Effector memory CD8-positive, alpha-beta T cell (primary cell): ENCODE data around the gene CRYM.

Experiments
- ATAC-seq: fragments of 150-1000 bp; cut with Tn5 transposase; replicated peaks from 2 replicates; pipeline ENCODE4 v1.10.0; 2021; ENCODE audit warnings: mild to moderate bottlenecking, moderate library complexity
- DNase-seq, 3 experiments: peaks; one replicate each; pipeline ENCODE4 v3.0.0; 2021
- H3K27ac Mint-ChIP-seq, 2 donors: one replicate each; pipeline ENCODE4 v1.8.0; 2022; ENCODE audit warnings: mild to moderate bottlenecking in 2 of 2, mixed read lengths in 2 of 2, moderate library complexity in 2 of 2
- H3K27me3 Mint-ChIP-seq, 2 donors: one replicate each; pipeline ENCODE4 v1.8.0; 2022; ENCODE audit warnings: mixed read lengths in 2 of 2
- H3K36me3 Mint-ChIP-seq: one replicate; pipeline ENCODE4 v1.8.0; 2022; ENCODE audit warnings: mild to moderate bottlenecking, moderate library complexity, mixed read lengths; ENCODE audit not compliant: insufficient read depth
- H3K4me1 Mint-ChIP-seq, 2 donors: one replicate each; pipeline ENCODE4 v1.8.0; 2022; ENCODE audit warnings: low read depth in 2 of 2, mixed read lengths in 2 of 2
- H3K4me3 Mint-ChIP-seq, 2 donors: one replicate each; pipeline ENCODE4 v1.8.0; 2022; ENCODE audit warnings: mild to moderate bottlenecking in 2 of 2, mixed read lengths in 2 of 2, moderate library complexity in 2 of 2
- H3K9me3 Mint-ChIP-seq, 2 donors: one replicate each; pipeline ENCODE4 v1.8.0; 2022; ENCODE audit warnings: mixed read lengths in 2 of 2

The CRYM gene

GRCh38 chr16:21223787-21224186 lies 54.3 kb downstream of the CRYM start:
- H3K4me3 Mint-ChIP-seq: no peak overlapping the region
- DNase-seq (no peak), ATAC-seq (no peak)
- H3K36me3 Mint-ChIP-seq: no peaks in the 10 kb centered on the region
- no peak overlapping the region for H3K27ac Mint-ChIP-seq
- peaks cover 72 to 85% of the 10 kb centered on the region in 2 donors for H3K27me3 Mint-ChIP-seq
- H3K9me3 Mint-ChIP-seq: no peaks in the 10 kb centered on the region
- H3K4me1 Mint-ChIP-seq: no peaks in the 10 kb centered on the region

GRCh38 chr16:21222495-21223337 lies 55.4 kb downstream of the CRYM start:
- Mint-ChIP-seq H3K27ac (no peak overlapping the region), H3K36me3 (no peaks in the 10 kb centered on the region), H3K4me1 (no peaks in the 10 kb centered on the region), H3K27me3 (peaks cover 66 to 85% of the 10 kb centered on the region in 2 donors), H3K9me3 (no peaks in the 10 kb centered on the region), H3K4me3 (no peak overlapping the region)
- ATAC-seq: no peak
- no peak for DNase-seq

GRCh38 chr16:21219551-21219950 lies 58.5 kb downstream of the CRYM start:
- Mint-ChIP-seq H3K27ac (no peak overlapping the region), H3K27me3 (peaks cover 58 to 86% of the 10 kb centered on the region in 2 donors), H3K9me3 (no peaks in the 10 kb centered on the region), H3K4me3 (no peak overlapping the region), H3K4me1 (no peaks in the 10 kb centered on the region), H3K36me3 (no peaks in the 10 kb centered on the region)
- ATAC-seq: no peak
- DNase-seq: no peak

GRCh38 chr16:21218153-21218552 lies 59.9 kb downstream of the CRYM start:
- no peak overlapping the region for H3K27ac Mint-ChIP-seq
- H3K4me1 Mint-ChIP-seq: no peaks in the 10 kb centered on the region
- peaks cover 58 to 84% of the 10 kb centered on the region in 2 donors for H3K27me3 Mint-ChIP-seq
- no peak overlapping the region for H3K4me3 Mint-ChIP-seq
- DNase-seq (no peak), ATAC-seq (no peak)
- H3K9me3 Mint-ChIP-seq: no peaks in the 10 kb centered on the region
- no peaks in the 10 kb centered on the region for H3K36me3 Mint-ChIP-seq

GRCh38 chr16:21217121-21217520 lies 61.0 kb downstream of the CRYM start:
- no peaks in the 10 kb centered on the region for H3K4me1 Mint-ChIP-seq
- DNase-seq (no peak), ATAC-seq (no peak)
- peaks cover 53 to 84% of the 10 kb centered on the region in 2 donors for H3K27me3 Mint-ChIP-seq
- no peaks in the 10 kb centered on the region for H3K36me3 Mint-ChIP-seq
- H3K9me3 Mint-ChIP-seq: no peaks in the 10 kb centered on the region
- no peak overlapping the region for H3K4me3 Mint-ChIP-seq
- no peak overlapping the region for H3K27ac Mint-ChIP-seq

- Mint-ChIP-seq H3K36me3 (no peaks in the 10 kb centered on the region), H3K4me3 (no peak overlapping the region)
- no peak for ATAC-seq
These were observed 64.0 kb downstream of the CRYM start for GRCh38 chr16:21214086-21214485.

GRCh38 chr16:21211486-21211885 lies 66.6 kb downstream of the CRYM start, which contains the start of gene ZP2:
TSS of gene ZP2 (minus strand) at chr16:21211574. CDS start at chr16:21211547, 27 bp downstream.
- Mint-ChIP-seq H3K4me1 (no peaks in the 10 kb centered on the region), H3K27me3 (peaks cover 45 to 84% of the 10 kb centered on the region in 2 donors)
- no peak for ATAC-seq

More at GRCh38 chr16:21214086-21214485, 64.0 kb downstream of the CRYM start:
- no peaks in the 10 kb centered on the region for H3K9me3 Mint-ChIP-seq
- H3K27ac Mint-ChIP-seq: no peak overlapping the region
- peaks cover 53 to 90% of the 10 kb centered on the region in 2 donors for H3K27me3 Mint-ChIP-seq
- H3K4me1 Mint-ChIP-seq: no peaks in the 10 kb centered on the region
- DNase-seq: no peak

More at GRCh38 chr16:21211486-21211885, 66.6 kb downstream of the CRYM start, which contains the start of gene ZP2:
- no peaks in the 10 kb centered on the region for H3K36me3 Mint-ChIP-seq
- H3K4me3 Mint-ChIP-seq: no peak within 1 kb of the TSS
- no peaks in the 10 kb centered on the region for H3K9me3 Mint-ChIP-seq
- no peak within 1 kb of the TSS for H3K27ac Mint-ChIP-seq
- DNase-seq: no peak
